Activated CD4-positive, CD25-positive, alpha-beta regulatory T cell treated with anti-CD3 and anti-CD28 coated beads, Interleukin-2, amount 50 U/mL, for 72 hours (primary cell): ENCODE measurements around the gene APLF.
A peak's percentile ranks its signal among the peaks of the same experiment; 100 is the strongest.

Experiments used
- DNase-seq: peaks from one replicate; pipeline ENCODE4 v3.0.0; 2021

The APLF gene

GRCh38 chr2:68467077-68467960 is at the start of gene APLF, which contains the start of gene FBXO48:
APLF (plus strand) TSS chr2:68467585; CDS start chr2:68467732, 147 bp downstream.
FBXO48 (minus strand) TSS chr2:68467294; CDS start chr2:68465145, 2,149 bp downstream.
- DNase-seq, result peak; percentile 96

GRCh38 chr2:68417926-68418325 is 49.5 kb upstream of the APLF start:
- DNase-seq, result no peak

GRCh38 chr2:68418419-68418818 is 49.0 kb upstream of the APLF start:
- DNase-seq, result no peak

- DNase-seq, result no peak
Observed at GRCh38 chr2:68418855-68419254, 48.5 kb upstream of the APLF start.

- no peak for DNase-seq
Observed at GRCh38 chr2:68420254-68420910, 47.0 kb upstream of the APLF start.

- no peak for DNase-seq
Observed at GRCh38 chr2:68423966-68424650, 43.3 kb upstream of the APLF start.

GRCh38 chr2:68425503-68425902 is 41.9 kb upstream of the APLF start:
- no peak for DNase-seq

- DNase-seq, result no peak
Observed at GRCh38 chr2:68426446-68426845, 40.9 kb upstream of the APLF start.

- DNase-seq, result no peak
Observed at GRCh38 chr2:68426848-68427579, 40.4 kb upstream of the APLF start.

- DNase-seq, result no peak
Observed at GRCh38 chr2:68428126-68428525, 39.3 kb upstream of the APLF start.

GRCh38 chr2:68428746-68429145 is 38.6 kb upstream of the APLF start:
- no peak for DNase-seq

- no peak for DNase-seq
Observed at GRCh38 chr2:68429311-68429826, 38.0 kb upstream of the APLF start.

GRCh38 chr2:68431316-68431972 is 35.9 kb upstream of the APLF start:
- no peak for DNase-seq

GRCh38 chr2:68432696-68433658 is 34.4 kb upstream of the APLF start:
- no peak for DNase-seq

GRCh38 chr2:68434981-68435380 is 32.4 kb upstream of the APLF start:
- DNase-seq, result no peak

GRCh38 chr2:68435615-68436014 is 31.8 kb upstream of the APLF start:
- no peak for DNase-seq

GRCh38 chr2:68436270-68436669 is 31.1 kb upstream of the APLF start:
- no peak for DNase-seq

- DNase-seq, result no peak
Observed at GRCh38 chr2:68438455-68439303, 28.7 kb upstream of the APLF start.

GRCh38 chr2:68441179-68441993 is 26.0 kb upstream of the APLF start:
- peak; percentile 77 for DNase-seq
